ENCODE measurements around the gene CDC45. TPM values are rescaled to one million over a fixed set of nuclear protein-coding genes. Genes with fewer than 3 reads are reported as not detected.

The CDC45 gene
- total RNA-seq, 4 donors from 2014 or later = 11.7 TPM; not detected in 3

DNA sequence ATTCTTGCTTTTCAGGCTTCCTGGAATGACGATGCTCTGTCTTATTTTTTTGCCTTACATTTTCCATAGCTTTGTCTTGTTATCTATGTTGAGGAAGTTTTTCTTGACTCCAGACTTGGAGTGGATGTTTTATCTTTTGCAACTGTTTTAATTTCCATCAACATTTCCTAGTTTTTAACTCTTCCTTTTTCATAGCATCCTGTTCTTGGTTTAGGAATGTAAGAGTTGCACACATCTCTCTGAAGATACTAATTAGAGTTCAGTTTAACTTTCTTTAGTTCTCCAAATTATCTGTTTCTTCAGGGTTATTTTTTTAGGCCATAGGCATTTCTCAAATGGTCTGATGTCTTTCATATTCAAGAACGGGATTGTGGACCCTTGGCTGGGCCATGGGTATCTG is 34.1 kb downstream of the CDC45 start:
- Histone ChIP-seq H3K4me1 (no peaks in the 10 kb centered on the region), H3K27me3 (no peaks in the 10 kb centered on the region), H3K4me3 (no peak overlapping the region), H3K9me3 (no peaks in the 10 kb centered on the region), H3K27ac (no peak overlapping the region), H3K36me3 (no peaks in the 10 kb centered on the region)
- no peak for TF ChIP-seq CTCF (IDR thresholded peaks at IDR 0.05)
- no peak for TF ChIP-seq POLR2A (IDR thresholded peaks at IDR 0.05)
- no peak for DNase-seq
- intact Hi-C loops (cut with DNase I; ENCODE audit: low total_unique reads) = loop anchor here (10.0 kb wide), 1 partner anchor 61 kb away; no protein-coding TSS in a partner anchor

GRCh38 chr22:19514831-19515565 is 35.3 kb downstream of the CDC45 start:
- TF ChIP-seq CTCF (IDR thresholded peaks at IDR 0.05) = no peak
- no peak for TF ChIP-seq POLR2A (IDR thresholded peaks at IDR 0.05)
- intact Hi-C loops (cut with DNase I; ENCODE audit: low total_unique reads) = loop anchor here (10.0 kb wide), 1 partner anchor 60 kb away; no protein-coding TSS in a partner anchor
- no peaks in the 10 kb centered on the region for H3K4me1 ChIP-seq
- DNase-seq = no peak
- no peaks in the 10 kb centered on the region for H3K27me3 ChIP-seq
- H3K36me3 ChIP-seq = no peaks in the 10 kb centered on the region
- no peak overlapping the region for H3K4me3 ChIP-seq
- no peak overlapping the region for H3K27ac ChIP-seq
- H3K9me3 ChIP-seq = no peaks in the 10 kb centered on the region

DNA sequence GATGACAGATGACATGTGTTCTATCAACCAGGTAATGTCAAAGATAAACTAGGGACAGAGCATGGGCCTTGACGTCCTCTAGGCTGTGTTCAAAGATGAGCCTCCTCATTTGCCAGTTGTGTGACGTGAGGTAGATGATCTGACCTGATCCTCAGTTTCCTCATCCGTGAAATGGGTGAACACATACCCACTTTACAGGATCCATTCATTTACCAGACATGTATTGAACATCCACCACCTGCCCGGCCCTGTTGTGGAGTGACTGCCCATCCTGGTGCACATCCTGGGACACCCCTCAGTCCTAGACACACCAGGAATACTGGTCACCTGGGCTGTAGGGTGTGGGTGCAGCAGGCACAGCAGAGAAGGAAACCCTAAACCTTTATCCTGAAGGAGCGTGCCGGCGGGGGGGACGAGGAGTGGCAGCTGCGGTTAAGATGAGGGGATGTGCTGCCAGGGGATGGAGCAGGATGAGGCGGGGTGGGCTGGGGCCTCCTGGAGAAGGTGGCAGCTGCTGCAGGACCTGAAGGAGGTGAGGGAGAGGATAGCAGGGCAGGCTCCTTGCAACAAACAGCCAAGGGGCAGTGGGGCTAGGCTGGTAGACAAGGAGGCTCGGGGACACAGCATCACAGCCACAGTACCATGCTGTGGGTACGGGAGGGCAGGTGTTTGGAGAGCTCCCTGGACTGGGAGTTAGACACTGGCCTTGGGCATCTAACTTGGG is 36.1 kb downstream of the CDC45 start:
- DNase-seq = no peak
- H3K27ac ChIP-seq = no peak overlapping the region
- H3K4me1 ChIP-seq = no peaks in the 10 kb centered on the region
- no peaks in the 10 kb centered on the region for H3K9me3 ChIP-seq
- intact Hi-C loops (cut with DNase I; ENCODE audit: low total_unique reads) = loop anchor here (10.0 kb wide), 1 partner anchor 59 kb away; no protein-coding TSS in a partner anchor
- no peak overlapping the region for H3K4me3 ChIP-seq
- no peaks in the 10 kb centered on the region for H3K27me3 ChIP-seq
- no peaks in the 10 kb centered on the region for H3K36me3 ChIP-seq
- TF ChIP-seq POLR2A (IDR thresholded peaks at IDR 0.05) (no peak), CTCF (IDR thresholded peaks at IDR 0.05) (no peak)

GRCh38 chr22:19516378-19517170 is 36.9 kb downstream of the CDC45 start:
- no peak overlapping the region for H3K4me3 ChIP-seq
- intact Hi-C loops (cut with DNase I; ENCODE audit: low total_unique reads) = loop anchor here (10.0 kb wide), 1 partner anchor 58 kb away; no protein-coding TSS in a partner anchor

More at GRCh38 chr22:19516378-19517170, 36.9 kb downstream of the CDC45 start:
- TF ChIP-seq CTCF (IDR thresholded peaks at IDR 0.05) = no peak
- TF ChIP-seq POLR2A (IDR thresholded peaks at IDR 0.05) = no peak
- Histone ChIP-seq H3K27me3 (no peaks in the 10 kb centered on the region), H3K36me3 (no peaks in the 10 kb centered on the region), H3K4me1 (no peaks in the 10 kb centered on the region), H3K27ac (no peak overlapping the region), H3K9me3 (no peaks in the 10 kb centered on the region)
- DNase-seq = no peak
